Hepatocyte (in vitro differentiated cells): ENCODE data around the gene DNAH12. TPM values are rescaled to one million over a fixed set of nuclear protein-coding genes. Genes with fewer than 3 reads are reported as not detected.

Experiments used
- DNase-seq: peaks from one replicate; pipeline ENCODE4 v3.0.0-alpha.2; 2016; ENCODE audit warnings: low spot score
- H2AFZ ChIP-seq: fragments of 200-600 bp; sonication (generic); 2 replicates; pipeline ENCODE4 v1.6.0; 2016; ENCODE audit warnings: antibody characterized with exemption, mild to moderate bottlenecking
- H3K27ac ChIP-seq: fragments of 200-600 bp; sonication (generic); 2 replicates; pipeline ENCODE4 v1.5.1; 2016; ENCODE audit warnings: mild to moderate bottlenecking
- H3K27me3 ChIP-seq: fragments of 200-600 bp; sonication (generic); 2 replicates; pipeline ENCODE4 v1.6.1; 2016
- H3K36me3 ChIP-seq: fragments of 200-600 bp; sonication (generic); replicated peaks from 2 replicates; pipeline ENCODE4 v1.5.1; 2016; ENCODE audit warnings: low read depth; ENCODE audit not compliant: insufficient read depth
- H3K4me1 ChIP-seq: fragments of 200-600 bp; sonication (generic); 2 replicates; pipeline ENCODE4 v1.5.1; 2016; ENCODE audit warnings: mild to moderate bottlenecking, moderate library complexity; ENCODE audit not compliant: insufficient read depth
- H3K4me2 ChIP-seq: fragments of 200-600 bp; sonication (generic); 2 replicates; pipeline ENCODE4 v1.6.0; 2016
- H3K4me3 ChIP-seq: fragments of 200-600 bp; sonication (generic); 2 replicates; pipeline ENCODE4 v1.5.1; 2016; ENCODE audit warnings: mild to moderate bottlenecking
- H3K79me2 ChIP-seq: fragments of 200-600 bp; sonication (generic); 2 replicates; pipeline ENCODE4 v1.6.0; 2017; ENCODE audit warnings: mild to moderate bottlenecking
- H3K9me2 ChIP-seq: fragments of 200-600 bp; sonication (generic); replicated peaks from 2 replicates; pipeline ENCODE4 v1.6.0; 2017; ENCODE audit warnings: mild to moderate bottlenecking; ENCODE audit not compliant: insufficient read depth
- H3K9me3 ChIP-seq: fragments of 200-600 bp; sonication (generic); 2 replicates; pipeline ENCODE4 v1.5.1; 2016; ENCODE audit warnings: low read depth, mild to moderate bottlenecking
- H4K20me1 ChIP-seq: fragments of 200-600 bp; sonication (generic); 2 replicates; pipeline ENCODE4 v1.6.0; 2016; ENCODE audit warnings: mild to moderate bottlenecking; ENCODE audit not compliant: insufficient read depth, poor library complexity, severe bottlenecking
- CTCF ChIP-seq: fragments of 200-600 bp; sonication (generic); IDR thresholded peaks from 2 replicates; pipeline ENCODE4 v1.5.1; 2016; ENCODE audit warnings: antibody characterized with exemption, mild to moderate bottlenecking; ENCODE audit not compliant: poor library complexity
- EZH2 ChIP-seq: fragments of 200-600 bp; sonication (generic); IDR thresholded peaks from 2 replicates; pipeline ENCODE4 v1.6.1; 2016; ENCODE audit warnings: antibody characterized with exemption, mild to moderate bottlenecking, borderline replicate concordance
- EZH2phosphoT487 ChIP-seq: fragments of 200-600 bp; sonication (generic); IDR thresholded peaks from one replicate; pipeline ENCODE4 v1.6.1; 2018; ENCODE audit warnings: antibody characterized with exemption, mild to moderate bottlenecking, low read depth, moderate library complexity; ENCODE audit not compliant: unreplicated experiment, severe bottlenecking
- WGBS: methylation state at CpG from one replicate; pipeline ENCODE4 v1.1.6; 2016; ENCODE audit warnings: low lambda C conversion rate; ENCODE audit errors: missing lambda C conversion rate; 5-methylcytosine and 5-hydroxymethylcytosine counted together
- polyA plus RNA-seq: library from polyadenylated mRNA; unstranded; fragments of >200 nt; fragmentation: Nextera tagmentation; extraction: Ambion mirVana; gene quantifications from 2 replicates; pipeline ENCODE4 v1.2.1, GENCODE V29; 2016
- total RNA-seq: library from RNA; depleted of rRNA; stranded (reverse); fragments of >200 nt; gene quantifications from 2 replicates; pipeline ENCODE4 v1.2.3, GENCODE V29; 2014

DNAH12 gene
- total and polyA plus RNA-seq, 2 experiments from 2014 or later: 0.06 to 1.5 TPM

- Histone ChIP-seq H2AFZ (no peak overlapping the region), H3K36me3 (no peaks in the 10 kb centered on the region), H3K79me2 (no peaks in the 10 kb centered on the region), H3K27ac (no peak overlapping the region), H3K9me2 (no peaks in the 10 kb centered on the region), H3K4me3 (no peak overlapping the region), H3K4me1 (no peaks in the 10 kb centered on the region), H3K27me3 (no peaks in the 10 kb centered on the region), H3K9me3 (no peaks in the 10 kb centered on the region), H4K20me1 (no peaks in the 10 kb centered on the region), H3K4me2 (no peak overlapping the region)
- no peak for DNase-seq
- WGBS: 92% methylated on average over 2 of the region's 2 CpGs
- no peak for TF ChIP-seq CTCF
- no peak for TF ChIP-seq EZH2
- TF ChIP-seq EZH2phosphoT487: no peak
Measured at GRCh38 chr3:57389271-57389670, 154.9 kb downstream of the DNAH12 start.

GRCh38 chr3:57386307-57386706 is 157.8 kb downstream of the DNAH12 start:
- H3K36me3 ChIP-seq: no peaks in the 10 kb centered on the region
- no peaks in the 10 kb centered on the region for H3K27me3 ChIP-seq
- H3K27ac ChIP-seq: no peak overlapping the region
- no peak overlapping the region for H3K4me2 ChIP-seq
- no peak overlapping the region for H3K4me3 ChIP-seq
- H3K9me3 ChIP-seq: no peaks in the 10 kb centered on the region
- no peaks in the 10 kb centered on the region for H3K9me2 ChIP-seq
- no peak for TF ChIP-seq CTCF
- TF ChIP-seq EZH2: no peak
- no peak for TF ChIP-seq EZH2phosphoT487
- no peaks in the 10 kb centered on the region for H4K20me1 ChIP-seq
- H2AFZ ChIP-seq: no peak overlapping the region
- no peaks in the 10 kb centered on the region for H3K79me2 ChIP-seq
- DNase-seq: no peak
- WGBS: 79% methylated on average over 4 of the region's 4 CpGs
- no peaks in the 10 kb centered on the region for H3K4me1 ChIP-seq

- no peaks in the 10 kb centered on the region for H4K20me1 ChIP-seq
- no peaks in the 10 kb centered on the region for H3K36me3 ChIP-seq
- no peak overlapping the region for H3K27ac ChIP-seq
- H3K4me2 ChIP-seq: no peak overlapping the region
- DNase-seq: no peak
- H3K4me1 ChIP-seq: no peaks in the 10 kb centered on the region
- TF ChIP-seq CTCF (no peak), EZH2phosphoT487 (no peak), EZH2 (no peak)
- H3K9me3 ChIP-seq: no peaks in the 10 kb centered on the region
- H3K9me2 ChIP-seq: no peaks in the 10 kb centered on the region
- no peaks in the 10 kb centered on the region for H3K79me2 ChIP-seq
- H3K4me3 ChIP-seq: no peak overlapping the region
- H2AFZ ChIP-seq: no peak overlapping the region
- H3K27me3 ChIP-seq: no peaks in the 10 kb centered on the region
- WGBS: 63% methylated on average over 5 of the region's 5 CpGs
Measured at GRCh38 chr3:57385498-57385897, 158.6 kb downstream of the DNAH12 start.

GRCh38 chr3:57383838-57384237 is 160.3 kb downstream of the DNAH12 start:
- no peak overlapping the region for H3K4me3 ChIP-seq
- TF ChIP-seq EZH2 (no peak), EZH2phosphoT487 (no peak), CTCF (no peak)
- no peaks in the 10 kb centered on the region for H3K9me3 ChIP-seq
- H3K79me2 ChIP-seq: no peaks in the 10 kb centered on the region
- 70% methylated on average over 2 of the region's 2 CpGs for WGBS
- no peak for DNase-seq
- H3K4me1 ChIP-seq: no peaks in the 10 kb centered on the region
- no peak overlapping the region for H2AFZ ChIP-seq
- no peaks in the 10 kb centered on the region for H3K27me3 ChIP-seq
- no peaks in the 10 kb centered on the region for H3K36me3 ChIP-seq
- no peaks in the 10 kb centered on the region for H3K9me2 ChIP-seq
- H3K4me2 ChIP-seq: no peak overlapping the region
- no peak overlapping the region for H3K27ac ChIP-seq
- H4K20me1 ChIP-seq: no peaks in the 10 kb centered on the region
